H1 (cell line): ENCODE measurements around the gene APAF1. TPM values are rescaled to one million over a fixed set of nuclear protein-coding genes. Genes with fewer than 3 reads are reported as not detected.

ENCODE experiments used
- ASH2L ChIP-seq: fragments of 200-600, 300-600 bp; sonication (generic); IDR thresholded peaks from one replicate; pipeline ENCODE4 v1.7.1; 2017; ENCODE audit warnings: low read length
- ATF2 ChIP-seq: IDR thresholded peaks from 2 replicates; pipeline ENCODE4 v1.6.1; 2012; ENCODE audit warnings: low read length, inconsistent platforms
- KDM4A ChIP-seq: IDR thresholded peaks from one replicate; pipeline ENCODE4 v1.7.1; 2012; ENCODE audit warnings: low read depth, mild to moderate bottlenecking, moderate library complexity, low read length, inconsistent platforms; ENCODE audit not compliant: severe bottlenecking
- polyA plus RNA-seq, 7 experiments: library from polyadenylated mRNA; depleted of rRNA in 3 of 7; stranded (reverse) in 5 of 7; unstranded in 2 of 7; fragments of >200 nt in 5 of 7; fragments of 200-250 nt in 2 of 7; gene quantifications; 1 replicate in 5 of 7; 2 replicates in 1 of 7; 4 replicates in 1 of 7; pipeline versions ENCODE4 v1.2.1 to v1.2.3, GENCODE V29; 2011 to 2013; ENCODE audit warnings: missing spikeins in 2 of 7, mixed read lengths in 2 of 7
- total RNA-seq: library from RNA; stranded (reverse); fragmentation: NEBNext Ultra II Directional; extraction: Animal tissue kit (Norgen Biotek cat#: 25700); gene quantifications from 2 replicates; pipeline ENCODE4 v1.2.1, GENCODE V29; 2021
- TF ChIP-seq, protein P1 (sequence below): fragments of 300-600 bp; sonication (generic); IDR thresholded peaks from 2 replicates; pipeline ENCODE4 v1.7.1; 2012; ENCODE audit warnings: low read length, moderate library complexity, mild to moderate bottlenecking, inconsistent platforms; ENCODE audit not compliant: insufficient replicate concordance

APAF1 gene
- total and polyA plus RNA-seq, 2 of the 8 experiments (the other 6 are each of a cell fraction or from before 2014, with no cell fraction given), result 4.7 to 22.6 TPM

DNA sequence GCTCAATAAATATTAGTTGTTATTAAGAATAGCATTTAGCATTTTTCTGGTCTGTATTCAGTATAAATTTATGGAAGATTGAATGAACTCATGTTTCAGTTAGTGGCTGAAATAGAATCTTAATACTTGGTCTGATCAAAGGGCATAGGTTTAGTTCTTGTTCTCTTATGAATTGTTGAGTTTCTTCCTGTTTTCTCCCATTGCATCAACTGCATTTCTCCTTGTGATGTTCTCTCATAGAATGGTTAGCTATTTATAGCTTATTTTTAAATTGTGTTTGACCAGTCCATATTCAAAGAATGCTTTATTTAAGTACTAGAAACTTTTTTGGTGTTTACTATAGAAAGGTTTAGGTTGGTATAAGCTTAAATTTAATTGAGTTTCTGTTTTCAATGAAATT lies 29.8 kb downstream of the APAF1 start (continued):
- TF ChIP-seq KDM4A (no peak), ASH2L (no peak), ATF2 (no peak)
- TF ChIP-seq, protein P1, sequence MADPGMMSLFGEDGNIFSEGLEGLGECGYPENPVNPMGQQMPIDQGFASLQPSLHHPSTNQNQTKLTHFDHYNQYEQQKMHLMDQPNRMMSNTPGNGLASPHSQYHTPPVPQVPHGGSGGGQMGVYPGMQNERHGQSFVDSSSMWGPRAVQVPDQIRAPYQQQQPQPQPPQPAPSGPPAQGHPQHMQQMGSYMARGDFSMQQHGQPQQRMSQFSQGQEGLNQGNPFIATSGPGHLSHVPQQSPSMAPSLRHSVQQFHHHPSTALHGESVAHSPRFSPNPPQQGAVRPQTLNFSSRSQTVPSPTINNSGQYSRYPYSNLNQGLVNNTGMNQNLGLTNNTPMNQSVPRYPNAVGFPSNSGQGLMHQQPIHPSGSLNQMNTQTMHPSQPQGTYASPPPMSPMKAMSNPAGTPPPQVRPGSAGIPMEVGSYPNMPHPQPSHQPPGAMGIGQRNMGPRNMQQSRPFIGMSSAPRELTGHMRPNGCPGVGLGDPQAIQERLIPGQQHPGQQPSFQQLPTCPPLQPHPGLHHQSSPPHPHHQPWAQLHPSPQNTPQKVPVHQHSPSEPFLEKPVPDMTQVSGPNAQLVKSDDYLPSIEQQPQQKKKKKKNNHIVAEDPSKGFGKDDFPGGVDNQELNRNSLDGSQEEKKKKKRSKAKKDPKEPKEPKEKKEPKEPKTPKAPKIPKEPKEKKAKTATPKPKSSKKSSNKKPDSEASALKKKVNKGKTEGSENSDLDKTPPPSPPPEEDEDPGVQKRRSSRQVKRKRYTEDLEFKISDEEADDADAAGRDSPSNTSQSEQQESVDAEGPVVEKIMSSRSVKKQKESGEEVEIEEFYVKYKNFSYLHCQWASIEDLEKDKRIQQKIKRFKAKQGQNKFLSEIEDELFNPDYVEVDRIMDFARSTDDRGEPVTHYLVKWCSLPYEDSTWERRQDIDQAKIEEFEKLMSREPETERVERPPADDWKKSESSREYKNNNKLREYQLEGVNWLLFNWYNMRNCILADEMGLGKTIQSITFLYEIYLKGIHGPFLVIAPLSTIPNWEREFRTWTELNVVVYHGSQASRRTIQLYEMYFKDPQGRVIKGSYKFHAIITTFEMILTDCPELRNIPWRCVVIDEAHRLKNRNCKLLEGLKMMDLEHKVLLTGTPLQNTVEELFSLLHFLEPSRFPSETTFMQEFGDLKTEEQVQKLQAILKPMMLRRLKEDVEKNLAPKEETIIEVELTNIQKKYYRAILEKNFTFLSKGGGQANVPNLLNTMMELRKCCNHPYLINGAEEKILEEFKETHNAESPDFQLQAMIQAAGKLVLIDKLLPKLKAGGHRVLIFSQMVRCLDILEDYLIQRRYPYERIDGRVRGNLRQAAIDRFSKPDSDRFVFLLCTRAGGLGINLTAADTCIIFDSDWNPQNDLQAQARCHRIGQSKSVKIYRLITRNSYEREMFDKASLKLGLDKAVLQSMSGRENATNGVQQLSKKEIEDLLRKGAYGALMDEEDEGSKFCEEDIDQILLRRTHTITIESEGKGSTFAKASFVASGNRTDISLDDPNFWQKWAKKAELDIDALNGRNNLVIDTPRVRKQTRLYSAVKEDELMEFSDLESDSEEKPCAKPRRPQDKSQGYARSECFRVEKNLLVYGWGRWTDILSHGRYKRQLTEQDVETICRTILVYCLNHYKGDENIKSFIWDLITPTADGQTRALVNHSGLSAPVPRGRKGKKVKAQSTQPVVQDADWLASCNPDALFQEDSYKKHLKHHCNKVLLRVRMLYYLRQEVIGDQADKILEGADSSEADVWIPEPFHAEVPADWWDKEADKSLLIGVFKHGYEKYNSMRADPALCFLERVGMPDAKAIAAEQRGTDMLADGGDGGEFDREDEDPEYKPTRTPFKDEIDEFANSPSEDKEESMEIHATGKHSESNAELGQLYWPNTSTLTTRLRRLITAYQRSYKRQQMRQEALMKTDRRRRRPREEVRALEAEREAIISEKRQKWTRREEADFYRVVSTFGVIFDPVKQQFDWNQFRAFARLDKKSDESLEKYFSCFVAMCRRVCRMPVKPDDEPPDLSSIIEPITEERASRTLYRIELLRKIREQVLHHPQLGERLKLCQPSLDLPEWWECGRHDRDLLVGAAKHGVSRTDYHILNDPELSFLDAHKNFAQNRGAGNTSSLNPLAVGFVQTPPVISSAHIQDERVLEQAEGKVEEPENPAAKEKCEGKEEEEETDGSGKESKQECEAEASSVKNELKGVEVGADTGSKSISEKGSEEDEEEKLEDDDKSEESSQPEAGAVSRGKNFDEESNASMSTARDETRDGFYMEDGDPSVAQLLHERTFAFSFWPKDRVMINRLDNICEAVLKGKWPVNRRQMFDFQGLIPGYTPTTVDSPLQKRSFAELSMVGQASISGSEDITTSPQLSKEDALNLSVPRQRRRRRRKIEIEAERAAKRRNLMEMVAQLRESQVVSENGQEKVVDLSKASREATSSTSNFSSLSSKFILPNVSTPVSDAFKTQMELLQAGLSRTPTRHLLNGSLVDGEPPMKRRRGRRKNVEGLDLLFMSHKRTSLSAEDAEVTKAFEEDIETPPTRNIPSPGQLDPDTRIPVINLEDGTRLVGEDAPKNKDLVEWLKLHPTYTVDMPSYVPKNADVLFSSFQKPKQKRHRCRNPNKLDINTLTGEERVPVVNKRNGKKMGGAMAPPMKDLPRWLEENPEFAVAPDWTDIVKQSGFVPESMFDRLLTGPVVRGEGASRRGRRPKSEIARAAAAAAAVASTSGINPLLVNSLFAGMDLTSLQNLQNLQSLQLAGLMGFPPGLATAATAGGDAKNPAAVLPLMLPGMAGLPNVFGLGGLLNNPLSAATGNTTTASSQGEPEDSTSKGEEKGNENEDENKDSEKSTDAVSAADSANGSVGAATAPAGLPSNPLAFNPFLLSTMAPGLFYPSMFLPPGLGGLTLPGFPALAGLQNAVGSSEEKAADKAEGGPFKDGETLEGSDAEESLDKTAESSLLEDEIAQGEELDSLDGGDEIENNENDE, result no peak
